ENCODE measurements around the gene URB1.

GRCh38 chr21:32386195-32386870 is 6.5 kb downstream of the URB1 start:
- TF ChIP-seq CTCF (IDR thresholded peaks at IDR 0.05 in 2 of 3, conservative IDR thresholded peaks at IDR 0.05 in 1 of 3; ENCODE audit: insufficient read depth in 2 of 3, low read depth in 1 of 3, low read length in 3 of 3) (no peak), STAT5B (CRISPR knock-in tag; IDR thresholded peaks at IDR 0.05) (no peak)
